Measurements from ENCODE around the gene LYRM9. TPM values are rescaled to one million over a fixed set of nuclear protein-coding genes. Genes with fewer than 3 reads are reported as not detected.
A peak's percentile ranks its signal among the peaks of the same experiment; 100 is the strongest.

LYRM9 gene
- total RNA-seq, 1 donor from 2014 or later = 2.9 TPM

DNA sequence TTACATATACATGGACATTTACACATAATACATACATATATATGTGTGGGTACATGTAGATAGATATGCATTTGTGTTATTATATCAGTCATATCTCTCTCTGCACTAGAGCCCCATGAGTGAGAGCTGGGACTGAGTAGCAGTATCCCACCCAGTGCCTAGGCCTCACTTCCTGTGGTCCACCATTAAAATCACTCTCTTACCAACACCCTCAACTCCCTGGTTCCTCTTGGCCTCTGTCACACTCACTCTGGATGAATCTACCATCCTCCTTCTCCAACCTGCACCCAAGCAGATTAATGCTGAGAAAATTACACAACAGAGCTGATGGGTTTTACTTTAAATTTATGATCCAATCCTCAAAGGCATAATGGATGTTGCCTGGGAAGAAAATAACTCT lies 4.9 kb upstream of the LYRM9 start:
- TF ChIP-seq, protein P1, sequence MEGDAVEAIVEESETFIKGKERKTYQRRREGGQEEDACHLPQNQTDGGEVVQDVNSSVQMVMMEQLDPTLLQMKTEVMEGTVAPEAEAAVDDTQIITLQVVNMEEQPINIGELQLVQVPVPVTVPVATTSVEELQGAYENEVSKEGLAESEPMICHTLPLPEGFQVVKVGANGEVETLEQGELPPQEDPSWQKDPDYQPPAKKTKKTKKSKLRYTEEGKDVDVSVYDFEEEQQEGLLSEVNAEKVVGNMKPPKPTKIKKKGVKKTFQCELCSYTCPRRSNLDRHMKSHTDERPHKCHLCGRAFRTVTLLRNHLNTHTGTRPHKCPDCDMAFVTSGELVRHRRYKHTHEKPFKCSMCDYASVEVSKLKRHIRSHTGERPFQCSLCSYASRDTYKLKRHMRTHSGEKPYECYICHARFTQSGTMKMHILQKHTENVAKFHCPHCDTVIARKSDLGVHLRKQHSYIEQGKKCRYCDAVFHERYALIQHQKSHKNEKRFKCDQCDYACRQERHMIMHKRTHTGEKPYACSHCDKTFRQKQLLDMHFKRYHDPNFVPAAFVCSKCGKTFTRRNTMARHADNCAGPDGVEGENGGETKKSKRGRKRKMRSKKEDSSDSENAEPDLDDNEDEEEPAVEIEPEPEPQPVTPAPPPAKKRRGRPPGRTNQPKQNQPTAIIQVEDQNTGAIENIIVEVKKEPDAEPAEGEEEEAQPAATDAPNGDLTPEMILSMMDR (conservative IDR thresholded peaks at IDR 0.05; ENCODE audit: low read depth, low read length) = no peak
- H3K4me3 ChIP-seq (ENCODE audit: low read depth, low read length) = no peak overlapping the region
- no peak for DNase-seq (ENCODE audit: low read depth)

DNA sequence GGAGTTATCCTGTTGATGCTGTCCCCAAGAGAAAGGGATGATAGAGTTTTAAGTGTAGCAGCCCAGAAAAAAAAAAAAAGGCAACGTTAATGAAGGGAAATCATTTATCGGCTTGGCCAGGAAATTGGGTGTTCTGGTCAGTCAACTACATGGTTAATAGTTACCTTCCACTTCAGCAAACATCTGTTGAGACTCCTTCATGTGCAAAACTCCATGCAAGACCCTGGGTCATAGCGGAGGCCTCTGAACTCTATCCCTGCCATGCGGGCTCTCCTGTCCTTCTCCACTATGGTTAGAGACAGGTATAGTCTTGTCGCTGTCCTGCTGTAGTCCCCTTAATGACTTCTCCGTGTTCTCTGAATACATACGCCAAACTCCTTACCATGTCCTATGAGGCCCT lies 3.5 kb upstream of the LYRM9 start:
- TF ChIP-seq, protein P1 (conservative IDR thresholded peaks at IDR 0.05; ENCODE audit: low read depth, low read length) = no peak
- no peak overlapping the region for H3K4me3 ChIP-seq (ENCODE audit: low read depth, low read length)
- peak; percentile 66 for DNase-seq (ENCODE audit: low read depth)

DNA sequence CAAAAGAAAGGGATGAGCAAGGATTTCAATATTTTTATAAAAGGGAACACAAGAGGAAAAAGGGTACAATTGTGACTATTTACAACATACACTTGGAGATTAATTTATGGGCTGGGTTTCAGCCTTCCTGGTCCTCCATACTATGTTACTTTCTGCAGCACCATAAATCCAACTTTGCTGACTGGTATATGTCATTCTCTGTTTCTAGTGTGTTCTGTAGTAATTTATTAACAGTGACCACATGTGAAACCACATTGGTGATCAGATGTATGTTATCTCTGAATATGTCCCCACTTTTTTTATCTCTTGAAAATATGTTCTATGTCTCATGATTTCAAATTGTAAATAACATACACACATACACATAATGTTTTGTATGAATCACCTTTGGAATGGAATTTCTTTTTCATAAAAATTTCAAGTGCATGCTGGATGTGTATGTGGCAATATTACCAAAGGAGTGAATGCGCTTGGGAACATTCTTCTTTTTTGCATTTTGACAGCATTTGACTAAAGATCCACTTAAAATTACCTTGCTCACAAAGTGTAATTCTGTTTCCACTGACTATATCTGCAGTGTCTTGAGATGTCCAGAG lies 2.9 kb upstream of the LYRM9 start:
- no peak for DNase-seq (ENCODE audit: low read depth)
- TF ChIP-seq, protein P1 (conservative IDR thresholded peaks at IDR 0.05; ENCODE audit: low read depth, low read length) = no peak
- no peak overlapping the region for H3K4me3 ChIP-seq (ENCODE audit: low read depth, low read length)

DNA sequence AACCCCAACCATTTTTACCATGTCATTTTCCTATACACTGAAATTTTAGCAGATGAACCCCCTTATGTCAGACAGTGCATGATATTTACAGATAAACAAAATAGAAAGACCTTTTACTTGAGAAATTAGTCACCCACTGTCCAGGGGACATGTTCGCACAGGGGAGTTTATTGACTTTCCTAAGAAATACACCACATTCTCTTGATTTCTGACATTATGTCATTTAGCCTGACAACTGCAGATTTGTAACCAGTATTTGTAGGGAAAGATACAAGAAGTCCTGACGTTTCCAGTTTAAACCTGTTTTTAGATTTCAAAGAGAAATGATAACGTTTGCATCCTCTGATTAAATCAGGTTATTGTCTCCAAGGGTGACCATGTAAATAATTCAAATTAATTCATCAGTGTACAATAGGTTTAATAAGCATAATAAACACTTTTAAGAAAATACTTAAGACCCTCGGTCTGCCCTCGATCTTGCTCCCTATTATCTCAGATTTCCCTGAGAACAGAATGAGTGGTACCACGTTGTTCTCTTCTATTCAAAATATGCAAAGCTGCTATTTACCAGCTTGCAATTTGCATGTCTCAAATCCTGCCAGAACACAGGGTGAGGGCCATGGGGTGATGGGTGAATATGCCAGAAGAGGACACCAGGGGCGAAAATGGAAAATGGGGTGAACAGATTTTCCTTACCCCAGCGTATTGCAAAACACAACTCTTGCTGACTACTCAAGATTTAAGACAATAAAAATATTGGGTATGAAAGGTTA lies 2.1 kb upstream of the LYRM9 start:
- no peak for DNase-seq (ENCODE audit: low read depth)
- TF ChIP-seq, protein P1 (conservative IDR thresholded peaks at IDR 0.05; ENCODE audit: low read depth, low read length) = no peak
- H3K4me3 ChIP-seq (ENCODE audit: low read depth, low read length) = no peak overlapping the region

DNA sequence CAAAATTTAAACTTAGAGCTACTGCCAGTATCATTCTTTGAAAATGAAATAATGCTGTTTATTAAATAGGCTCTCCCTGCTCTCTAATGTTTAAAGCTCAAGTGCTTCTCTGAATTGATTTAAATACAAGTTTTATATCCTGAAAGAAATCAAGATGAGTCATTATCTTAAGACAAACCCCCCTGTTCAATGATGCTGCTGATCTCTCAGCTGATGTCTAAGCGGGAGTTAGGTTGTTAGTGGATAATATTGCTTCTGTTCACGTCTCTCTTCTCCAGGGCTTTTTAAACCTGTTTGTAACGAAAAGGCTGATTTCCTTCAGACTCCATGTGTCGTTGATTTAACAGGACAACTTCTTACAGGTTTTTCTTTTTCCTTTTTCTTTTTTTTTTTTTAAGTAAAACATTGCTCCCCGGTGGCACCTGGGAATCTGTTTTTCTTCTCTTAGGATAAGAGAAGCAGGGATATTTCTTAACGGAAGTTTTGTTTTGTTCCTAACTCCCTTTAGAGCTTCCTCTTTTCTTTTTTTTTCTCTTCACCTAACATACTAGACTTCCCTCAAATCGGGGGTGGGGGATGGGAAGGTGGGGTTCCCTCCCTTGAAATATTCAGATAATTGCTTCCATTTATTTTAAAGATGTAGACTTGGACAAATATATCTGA lies 807 bp upstream of the LYRM9 start:
- no peak overlapping the region for H3K4me3 ChIP-seq (ENCODE audit: low read depth, low read length)
- DNase-seq (ENCODE audit: low read depth) = no peak
- TF ChIP-seq, protein P1 (conservative IDR thresholded peaks at IDR 0.05; ENCODE audit: low read depth, low read length) = no peak

DNA sequence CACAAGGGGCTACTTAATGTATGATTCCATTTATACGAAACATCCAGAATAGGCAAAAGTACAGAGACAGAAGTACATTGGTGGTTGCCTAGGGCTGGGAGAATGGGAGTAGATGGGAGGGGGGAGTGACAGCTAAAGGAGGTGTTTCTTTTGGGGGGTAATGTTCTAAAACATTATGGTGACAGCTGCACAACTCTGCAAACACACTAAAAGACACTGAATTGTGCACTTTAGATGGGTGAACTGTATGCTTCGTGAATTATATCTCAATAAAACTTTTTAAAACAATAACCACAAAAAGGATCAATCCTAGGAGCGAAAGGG lies 661 bp downstream of the LYRM9 start:
- DNase-seq (ENCODE audit: low read depth) = no peak
- TF ChIP-seq, protein P1 (conservative IDR thresholded peaks at IDR 0.05; ENCODE audit: low read depth, low read length) = no peak
- peak overlapping the region; percentile 65 for H3K4me3 ChIP-seq (ENCODE audit: low read depth, low read length)

Data from epithelial cell of proximal tubule (primary cell).